Hematopoietic multipotent progenitor cell treated with erythropoietin and hydrocortisone succinate and interleukin-3 and kit ligand, for 4 days (in vitro differentiated cells): ENCODE data around the gene GDAP1L1.

Source experiments
- DNase-seq: peaks from one replicate; pipeline ENCODE4 v3.0.0-alpha.2; 2015

GDAP1L1 gene

DNA sequence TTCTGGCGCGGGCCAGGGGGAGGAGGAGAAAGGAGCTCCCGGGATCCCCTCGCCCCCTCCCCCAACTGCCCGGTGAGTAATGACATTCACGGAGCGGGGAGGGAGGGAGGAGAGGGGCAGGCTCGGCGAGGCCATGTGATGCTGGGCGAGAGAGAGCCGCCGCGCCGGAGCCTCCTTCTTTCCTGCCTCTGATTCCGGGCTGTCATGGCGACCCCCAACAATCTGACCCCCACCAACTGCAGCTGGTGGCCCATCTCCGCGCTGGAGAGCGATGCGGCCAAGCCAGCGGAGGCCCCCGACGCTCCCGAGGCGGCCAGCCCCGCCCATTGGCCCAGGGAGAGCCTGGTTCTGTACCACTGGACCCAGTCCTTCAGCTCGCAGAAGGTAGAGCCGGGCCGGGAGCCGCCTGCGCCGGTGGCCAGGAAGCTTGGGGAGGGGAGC is at the start of gene GDAP1L1:
Gene GDAP1L1 (plus strand): TSS at position 178 of the 441 bp plus-strand sequence. CDS start 27 bp downstream, at position 205.
- DNase-seq: no peak

DNA sequence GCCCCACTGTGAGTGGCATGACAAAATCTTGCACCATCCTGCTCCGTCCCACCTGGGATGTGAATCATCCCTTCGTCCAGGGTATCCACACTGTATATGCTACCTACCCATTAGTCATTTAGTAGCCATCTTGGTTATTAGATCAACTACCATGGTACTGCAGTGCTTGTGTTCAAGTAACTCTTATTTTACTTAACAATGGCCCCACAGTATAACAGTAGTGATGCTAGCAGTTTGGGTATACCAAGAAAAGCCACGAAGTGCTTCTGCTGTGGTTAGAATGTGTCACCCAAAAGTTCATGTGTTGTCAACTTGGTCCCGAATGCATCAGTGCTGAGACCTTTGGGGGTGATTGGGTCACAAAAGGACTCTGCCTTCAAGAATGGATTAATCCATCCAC is 48.2 kb upstream of the GDAP1L1 start:
- DNase-seq: peak; percentile 47

- DNase-seq: no peak
These were observed 47.2 kb upstream of the GDAP1L1 start for GRCh38 chr20:44199877-44200276.

- no peak for DNase-seq
These were observed 46.7 kb upstream of the GDAP1L1 start for GRCh38 chr20:44200371-44200770.

DNA sequence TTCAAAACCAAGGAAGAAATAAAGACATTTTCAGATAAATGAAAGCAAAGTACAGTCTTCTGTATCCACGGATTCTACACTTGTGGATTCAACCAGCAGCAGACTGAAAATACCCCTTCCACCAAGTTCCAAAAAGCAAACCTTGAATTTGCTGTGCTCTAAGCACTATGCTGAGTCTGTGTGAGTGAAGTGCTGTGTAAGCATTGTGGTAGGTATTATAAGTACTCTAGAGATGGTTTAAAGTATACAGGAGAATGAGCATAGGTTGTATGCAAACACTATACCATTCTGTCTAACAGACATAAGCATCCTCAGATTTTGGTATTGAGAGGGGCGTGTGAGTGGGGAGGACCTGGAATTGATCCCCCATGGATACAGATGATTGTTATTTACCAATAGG is 46.1 kb upstream of the GDAP1L1 start:
- DNase-seq: no peak

DNA sequence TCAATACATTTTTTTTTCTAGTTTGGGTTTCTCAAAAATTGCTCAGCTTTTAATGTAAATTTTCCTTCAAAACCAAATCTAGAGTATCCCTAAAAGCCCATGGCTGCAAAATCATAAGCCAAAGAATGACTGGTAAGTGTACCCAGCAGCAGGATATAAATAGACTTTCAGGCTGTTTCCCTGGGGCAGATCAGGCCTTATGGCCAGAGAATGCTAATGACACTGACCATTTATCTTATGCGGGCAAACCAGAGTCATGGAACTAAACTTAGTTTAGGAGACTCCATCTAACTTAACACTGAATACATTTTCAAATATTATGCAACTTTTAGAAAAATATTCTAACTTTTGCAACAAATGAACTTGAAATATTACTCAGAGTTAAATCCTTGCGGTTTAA is 43.9 kb upstream of the GDAP1L1 start:
- DNase-seq: no peak

- peak; percentile 49 for DNase-seq
These were observed 42.8 kb upstream of the GDAP1L1 start for GRCh38 chr20:44204156-44204831.

GRCh38 chr20:44204832-44205215 is 42.3 kb upstream of the GDAP1L1 start:
- DNase-seq: no peak

DNA sequence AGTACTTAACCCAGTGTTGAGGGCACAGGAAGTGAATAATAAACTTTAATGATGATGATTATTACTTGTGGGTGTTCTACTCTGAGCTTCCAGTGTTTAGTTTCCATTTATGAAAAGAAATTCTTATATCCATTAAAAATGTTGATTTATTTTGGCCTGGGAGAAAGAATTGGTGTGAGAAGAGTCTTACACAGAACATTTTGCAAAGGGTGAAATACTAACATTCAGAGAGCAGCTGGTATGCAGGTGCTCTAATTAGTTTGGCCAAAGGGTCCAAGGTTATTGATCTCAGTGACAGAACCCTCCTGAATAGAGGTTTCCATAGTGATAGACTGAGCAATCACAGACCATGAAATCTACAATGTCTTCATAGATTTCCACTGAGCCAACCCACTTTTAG is 41.0 kb upstream of the GDAP1L1 start:
- DNase-seq: no peak

- DNase-seq: no peak
These were observed 39.9 kb upstream of the GDAP1L1 start for GRCh38 chr20:44207126-44207723.

GRCh38 chr20:44208165-44208564 is 38.9 kb upstream of the GDAP1L1 start:
- no peak for DNase-seq

DNA sequence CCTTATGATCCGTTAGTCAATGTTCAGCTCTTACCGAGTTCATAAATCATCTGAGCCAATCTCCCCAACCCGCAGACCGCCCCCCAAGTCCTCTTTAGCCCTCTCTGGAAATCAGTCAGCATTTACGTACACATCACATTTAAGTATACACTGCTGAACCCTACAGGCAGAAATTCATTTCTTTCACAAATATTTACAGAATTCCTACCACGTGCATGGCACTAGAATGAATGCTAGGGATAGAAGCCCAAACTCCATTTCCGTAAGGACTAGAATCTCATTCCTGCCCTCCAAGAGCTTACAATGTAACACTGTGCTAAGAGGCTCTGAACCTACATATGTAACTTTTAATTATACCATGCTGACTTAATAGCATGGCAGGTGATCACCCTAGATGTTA is 38.3 kb upstream of the GDAP1L1 start:
- peak; percentile 54 for DNase-seq

DNA sequence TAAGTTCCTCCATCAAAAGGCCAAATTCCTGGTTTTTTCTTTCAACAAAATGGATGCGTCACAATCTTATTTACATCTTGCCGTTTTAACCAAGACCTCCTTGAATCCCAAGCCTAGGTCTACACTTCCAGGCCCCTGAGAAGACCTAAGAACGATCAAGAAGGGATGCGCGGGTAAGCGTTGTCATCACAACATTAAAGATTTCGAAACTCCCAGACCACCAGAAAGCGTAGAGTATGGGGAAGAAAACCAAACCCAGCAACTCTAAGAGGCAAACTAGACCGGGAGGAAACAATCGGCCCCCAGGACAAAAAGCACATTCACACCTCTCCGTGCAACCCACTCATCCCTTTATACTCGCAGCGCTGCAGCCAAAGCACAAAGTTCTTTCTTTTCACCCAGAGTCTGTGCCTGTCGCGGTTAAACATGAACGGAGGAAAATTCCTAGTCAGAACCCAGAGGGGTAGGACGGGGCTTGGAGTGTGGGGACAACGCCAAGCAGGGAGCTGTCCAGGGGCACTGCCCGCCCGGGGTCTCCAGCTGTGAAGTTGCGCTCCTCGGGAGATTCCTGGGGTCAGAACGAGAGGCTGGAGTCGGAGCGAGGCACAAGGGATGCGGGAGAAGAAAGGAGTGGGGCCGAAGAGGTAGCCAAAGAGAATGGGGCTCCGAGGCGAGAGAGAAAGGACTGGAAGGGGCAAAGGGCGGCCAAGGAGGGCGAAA is 37.3 kb upstream of the GDAP1L1 start:
- peak; percentile 59 for DNase-seq

GRCh38 chr20:44210406-44211176 is 36.5 kb upstream of the GDAP1L1 start, which contains the start of gene OSER1:
Gene OSER1 (minus strand): TSS chr20:44210771. CDS start chr20:44206957, 3,814 bp downstream.
- DNase-seq: peak; percentile 99

- peak; percentile 42 for DNase-seq
These were observed 35.7 kb upstream of the GDAP1L1 start for GRCh38 chr20:44211177-44212039.

DNA sequence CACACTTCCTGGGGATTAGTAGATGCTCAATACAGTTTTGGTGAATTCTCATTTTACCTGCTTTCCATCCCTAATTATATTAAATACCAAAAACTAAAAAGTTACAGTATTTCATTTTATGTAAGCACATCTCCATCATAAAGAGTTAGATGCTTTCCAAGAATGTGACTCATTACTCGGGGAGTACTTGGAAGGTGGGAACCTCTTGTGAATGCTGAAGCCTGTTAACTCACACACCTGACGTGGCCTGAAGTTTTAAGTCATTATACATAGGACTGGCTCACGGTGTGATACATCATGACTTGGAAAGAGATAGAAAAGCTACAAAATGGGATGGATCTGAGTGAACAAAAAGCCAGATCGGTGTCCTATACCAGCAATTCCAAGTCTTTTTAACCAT is 34.3 kb upstream of the GDAP1L1 start:
- DNase-seq: no peak

GRCh38 chr20:44215125-44215524 is 32.0 kb upstream of the GDAP1L1 start:
- DNase-seq: peak; percentile 91

- peak; percentile 90 for DNase-seq
These were observed 29.6 kb upstream of the GDAP1L1 start for GRCh38 chr20:44217342-44218092.

DNA sequence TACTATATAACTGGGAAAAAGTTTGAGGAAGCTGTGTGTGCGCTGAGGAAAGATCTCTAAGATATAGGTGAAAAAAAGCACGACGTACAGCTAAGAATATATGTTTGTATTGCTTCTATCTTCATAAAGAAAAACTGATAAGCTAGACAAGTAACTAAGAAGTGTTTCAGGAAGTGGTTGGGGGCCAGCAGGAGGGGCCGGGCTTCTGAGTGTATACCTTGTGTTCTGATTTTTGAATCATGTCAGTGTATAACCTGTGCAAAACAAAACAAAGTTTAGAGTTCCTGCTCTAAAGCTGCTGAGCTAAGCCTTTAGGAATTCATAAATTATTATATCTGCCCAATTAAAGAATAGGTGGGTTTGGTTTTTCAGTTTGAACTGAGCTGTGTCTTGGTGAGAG is 28.7 kb upstream of the GDAP1L1 start:
- DNase-seq: peak; percentile 39

DNA sequence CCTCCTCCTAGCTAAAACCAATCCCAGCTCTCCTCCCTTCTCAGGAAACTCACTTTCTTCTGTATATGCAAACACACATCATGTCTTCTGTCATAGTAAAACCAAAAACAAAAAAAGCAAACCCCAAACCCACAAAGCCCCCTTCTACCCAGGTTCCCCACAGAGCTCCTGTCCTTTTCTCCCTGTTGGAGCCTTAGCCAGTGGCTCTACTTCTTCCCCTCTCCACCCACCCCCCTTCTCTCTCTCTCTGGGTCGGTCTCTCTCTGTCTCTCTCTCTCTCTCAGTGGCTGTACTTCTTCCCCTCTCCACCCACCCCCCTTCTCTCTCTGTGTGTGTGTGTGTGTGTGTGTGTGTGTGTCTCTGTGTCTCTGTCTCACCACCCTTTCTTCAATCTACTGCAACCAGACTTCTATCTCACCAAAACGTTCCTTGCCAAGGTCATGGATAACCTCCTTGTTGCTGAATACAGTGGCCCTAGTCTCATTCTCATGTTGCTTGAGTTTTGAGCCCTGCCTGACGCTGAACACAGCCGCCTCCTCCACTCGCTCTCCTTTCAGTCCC is 27.9 kb upstream of the GDAP1L1 start:
- peak; percentile 78 for DNase-seq

- DNase-seq: no peak
These were observed 27.3 kb upstream of the GDAP1L1 start for GRCh38 chr20:44219791-44220190.
